GM12878 (cell line): Measurements from ENCODE around the gene TLK2. TPM values are rescaled to one million over a fixed set of nuclear protein-coding genes. Genes with fewer than 3 reads are reported as not detected.

Experiments
- ATAC-seq: fragments of 200-7000 bp; cut with Tn5 transposase; 3 replicates; pipeline ENCODE4 v1.9.1; 2020; ENCODE audit warnings: mild to moderate bottlenecking, moderate library complexity
- BruUV-seq: library from RNA; stranded (reverse); fragments of 400-500 nt; replicated peaks from 2 replicates; lab custom pipeline; 2021; lab: Mats Ljungman, UMichigan
- CTCF ChIA-PET: fragments of 300-600 bp; sonication (Branson Sonifier 250); formaldehyde crosslinking; extraction: SDS; loops from one replicate; lab custom pipeline; 2021; ENCODE audit warnings: inconsistent platforms; lab: Yijun Ruan, JAX
- POLR2A ChIA-PET: fragments of 350-600 bp; formaldehyde crosslinking; extraction: SDS; loops from one replicate; lab custom pipeline; 2021; ENCODE audit warnings: inconsistent platforms; lab: Charles Lee
- RAD21 ChIA-PET: fragments of 300-600 bp; sonication (Branson Sonifier 250); formaldehyde crosslinking; loops from one replicate; lab custom pipeline; 2023; ENCODE audit warnings: antibody characterized with exemption; ENCODE audit not compliant: unreplicated experiment; lab: Charles Lee
- SMC1A ChIA-PET: fragments of 300-600 bp; sonication (Branson Sonifier 250); formaldehyde crosslinking; loops from one replicate; lab custom pipeline; 2023; ENCODE audit not compliant: unreplicated experiment, uncharacterized antibody; lab: Charles Lee
- DNase-seq: peaks from one replicate; pipeline ENCODE4 v3.0.0-alpha.2; 2011; ENCODE audit warnings: low read depth, low spot score
- FAIRE-seq: peaks from 3 replicates; lab custom pipeline; 2011; peaks lifted over from hg19 to GRCh38; lab: Jason Lieb, UNC
- H2AFZ ChIP-seq: 2 replicates; pipeline ENCODE4 v1.6.0; 2011; ENCODE audit warnings: low read depth, low read length, control low read depth; ENCODE audit not compliant: control insufficient read depth
- H3K27ac ChIP-seq: 2 replicates; pipeline ENCODE4 v1.5.1; 2011; ENCODE audit warnings: control low read depth; ENCODE audit not compliant: control insufficient read depth, insufficient read depth
- H3K27me3 ChIP-seq, 2 experiments: replicated peaks in 1 of 2; 2 replicates each; pipeline versions ENCODE4 v1.6.0 to v1.6.1; 2011; ENCODE audit warnings: low read length in 1 of 2; ENCODE audit not compliant: control insufficient read depth in 2 of 2, insufficient read depth in 2 of 2
- H3K36me3 ChIP-seq, 2 experiments: 2 replicates each; pipeline ENCODE4 v1.5.1; 2011; ENCODE audit warnings: low read length in 1 of 2; ENCODE audit not compliant: control insufficient read depth in 2 of 2, insufficient read depth in 2 of 2
- H3K4me1 ChIP-seq: 2 replicates; pipeline ENCODE4 v1.6.1; 2011; ENCODE audit warnings: mild to moderate bottlenecking, low read length, moderate library complexity, mixed read lengths; ENCODE audit not compliant: control insufficient read depth, insufficient read depth
- H3K4me2 ChIP-seq: 2 replicates; pipeline ENCODE4 v1.6.0; 2011; ENCODE audit warnings: control low read depth; ENCODE audit not compliant: control insufficient read depth, insufficient read depth
- H3K4me3 ChIP-seq: fragments of 200-600 bp; sonication (generic); 2 replicates; pipeline ENCODE4 v1.5.1; 2016
- H3K79me2 ChIP-seq: 2 replicates; pipeline ENCODE4 v1.6.0; 2011; ENCODE audit warnings: low read length; ENCODE audit not compliant: control insufficient read depth, insufficient read depth
- H3K9ac ChIP-seq: 2 replicates; pipeline ENCODE4 v1.8.0; 2011; ENCODE audit warnings: low read length, control low read depth, mixed read lengths; ENCODE audit not compliant: control insufficient read depth, insufficient read depth
- H3K9me3 ChIP-seq: replicated peaks from 3 replicates; pipeline ENCODE4 v1.5.1; 2011; ENCODE audit warnings: mild to moderate bottlenecking, low read length; ENCODE audit not compliant: control insufficient read depth, insufficient read depth
- H4K20me1 ChIP-seq: 2 replicates; pipeline ENCODE4 v1.6.0; 2011; ENCODE audit not compliant: control insufficient read depth, insufficient read depth
- EED ChIP-seq: sonication (generic); IDR thresholded peaks from 2 replicates; pipeline ENCODE4 v1.6.1; 2016; ENCODE audit warnings: antibody characterized with exemption, low read depth
- EP300 ChIP-seq, 2 experiments: fragments of 150-350 bp in 1 of 2; IDR thresholded peaks; 2 replicates each; pipeline ENCODE4 v1.6.1; 2011 to 2012; ENCODE audit warnings: low read depth in 2 of 2, low read length in 2 of 2, borderline replicate concordance in 1 of 2, improper control_type of control experiment in 1 of 2, inconsistent platforms in 1 of 2; ENCODE audit not compliant: control insufficient read depth in 1 of 2
- HDAC2 ChIP-seq: fragments of 200-600 bp; sonication (generic); IDR thresholded peaks from 2 replicates; pipeline ENCODE4 v1.6.1; 2017
- IRF5 ChIP-seq: fragments of 450-650 bp; IDR thresholded peaks from 2 replicates; pipeline ENCODE4 v1.6.1; 2017; ENCODE audit warnings: borderline replicate concordance
- KAT2A ChIP-seq: conservative IDR thresholded peaks from 2 replicates; pipeline ENCODE4 v1.6.1; 2011; ENCODE audit warnings: low read depth, low read length; ENCODE audit not compliant: control insufficient read depth
- MAX ChIP-seq: IDR thresholded peaks from 2 replicates; pipeline ENCODE4 v1.6.1; 2012; ENCODE audit warnings: low read depth, low read length, improper control_type of control experiment
- MYB ChIP-seq: fragments of 150-350 bp; IDR thresholded peaks from 2 replicates; pipeline ENCODE4 v1.6.1; 2014; ENCODE audit warnings: mild to moderate bottlenecking, low read depth, low read length, borderline replicate concordance
- MYC ChIP-seq: IDR thresholded peaks from 2 replicates; pipeline ENCODE4 v1.6.1; 2011; ENCODE audit warnings: mild to moderate bottlenecking, low read length, moderate library complexity, inconsistent platforms; ENCODE audit not compliant: insufficient read depth, insufficient replicate concordance, insufficient read length, severe bottlenecking
- PBX3 ChIP-seq: IDR thresholded peaks from 2 replicates; pipeline ENCODE4 v1.6.1; 2011; ENCODE audit warnings: mild to moderate bottlenecking, low read depth, low read length, moderate library complexity; ENCODE audit not compliant: insufficient replicate concordance
- POLR2A ChIP-seq: IDR thresholded peaks from 2 replicates; pipeline ENCODE4 v1.6.1; 2011; ENCODE audit warnings: low read depth, mild to moderate bottlenecking, low read length
- RBBP5 ChIP-seq: fragments of 200-600 bp; sonication (generic); conservative IDR thresholded peaks from 2 replicates; pipeline ENCODE4 v1.6.1; 2016
- RELB ChIP-seq: fragments of 450-650 bp; IDR thresholded peaks from 2 replicates; pipeline ENCODE4 v1.6.1; 2017; ENCODE audit warnings: low read depth, mild to moderate bottlenecking, moderate library complexity
- SMARCA5 ChIP-seq: fragments of 450-650 bp; IDR thresholded peaks from 2 replicates; pipeline ENCODE4 v1.6.1; 2017; ENCODE audit warnings: mild to moderate bottlenecking
- SRF ChIP-seq, 2 experiments: IDR thresholded peaks; 2 replicates each; pipeline ENCODE4 v1.6.1; 2011; ENCODE audit warnings: low read depth in 2 of 2, low read length in 2 of 2, mild to moderate bottlenecking in 1 of 2, moderate library complexity in 1 of 2
- STAT1 ChIP-seq: fragments of 450-650 bp; conservative IDR thresholded peaks from 2 replicates; pipeline ENCODE4 v1.6.1; 2014; ENCODE audit warnings: antibody characterized with exemption, mild to moderate bottlenecking
- SUPT20H ChIP-seq: IDR thresholded peaks from 2 replicates; pipeline ENCODE4 v1.6.1; 2011; ENCODE audit warnings: low read depth, mild to moderate bottlenecking, low read length, moderate library complexity, borderline replicate concordance; ENCODE audit not compliant: control insufficient read depth
- TBL1XR1 ChIP-seq: IDR thresholded peaks from 2 replicates; pipeline ENCODE4 v1.6.1; 2012; ENCODE audit warnings: low read depth, low read length, improper control_type of control experiment
- ZNF24 ChIP-seq: fragments of 450-650 bp; IDR thresholded peaks from 2 replicates; pipeline ENCODE4 v1.6.1; 2017; ENCODE audit warnings: antibody characterized with exemption, mild to moderate bottlenecking
- ZNF274 ChIP-seq: IDR thresholded peaks from one replicate; pipeline ENCODE4 v1.8.0; 2011; ENCODE audit not compliant: insufficient read length, insufficient read depth
- WGBS: methylation state at CpG from one replicate; pipeline ENCODE4 v1.1.6; 2016; ENCODE audit warnings: low lambda C conversion rate; ENCODE audit not compliant: insufficient replicate concordance, insufficient coverage; ENCODE audit errors: missing lambda C conversion rate; 5-methylcytosine and 5-hydroxymethylcytosine counted together
- in situ Hi-C: fragments of 300-500 bp; cut with MboI; formaldehyde crosslinking; loops from 9 replicates; pipeline ENCODE4 v1.14.3; 2018; ENCODE audit warnings: mixed read lengths
- intact Hi-C: fragments of 100-400 bp; cut with micrococcal nuclease; formaldehyde crosslinking; loops from one replicate; pipeline ENCODE4 v1.14.2; 2022; ENCODE audit not compliant: unreplicated experiment
- polyA plus RNA-seq, 11 experiments: library from polyadenylated mRNA; depleted of rRNA in 4 of 11; unstranded in 6 of 11; stranded (reverse) in 5 of 11; fragments of >200 nt; fragmentation: Nextera tagmentation in 4 of 11; fragmentation: Illumina TruSeq in 1 of 11; extraction: Ambion mirVana in 4 of 11; extraction: Trizol in 1 of 11; gene quantifications; 1 replicate in 1 of 11; 2 replicates in 10 of 11; pipeline versions ENCODE4 v1.2.1 to v1.2.3, GENCODE V29; 2011 to 2016; ENCODE audit warnings: inconsistent platforms in 2 of 11, missing spikeins in 2 of 11, low read depth in 1 of 11
- total RNA-seq, 4 experiments: library from RNA; depleted of rRNA in 3 of 4; stranded (reverse); fragments of >200 nt in 3 of 4; fragmentation: Illumina TruSeq in 1 of 4; extraction: Trizol in 1 of 4; gene quantifications; 2 replicates each; pipeline versions ENCODE4 v1.2.1 to v1.2.3, GENCODE V29; 2013 to 2021

The TLK2 gene
- total and polyA plus RNA-seq, 10 of the 15 experiments (the other 5 are each of a cell fraction or from before 2014, with no cell fraction given): 12.1 to 51.2 (median 27.5) TPM

DNA sequence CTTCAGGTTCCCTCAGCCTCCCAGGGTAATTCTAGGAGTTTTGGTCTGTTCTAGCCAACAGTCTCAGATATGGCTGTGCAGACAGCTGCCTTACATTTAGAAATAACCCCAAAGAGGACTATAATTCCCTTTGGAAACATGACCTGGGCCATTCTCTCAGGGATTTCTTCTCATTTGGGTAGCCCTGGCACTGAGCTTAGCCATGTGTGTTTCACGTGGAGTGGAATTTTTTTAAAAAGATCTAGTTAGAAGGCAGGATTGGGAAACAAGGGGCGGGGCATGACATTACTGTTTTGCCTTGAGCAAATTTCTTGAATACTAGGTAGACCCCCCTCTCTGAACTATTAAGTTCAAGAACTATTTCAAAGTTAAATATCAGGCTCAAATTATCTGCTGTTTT lies 119.3 kb downstream of the TLK2 start:
- H3K9me3 ChIP-seq: no peaks in the 10 kb centered on the region; the same call in 1 of the 3 replicates
- H4K20me1 ChIP-seq: no peaks in the 10 kb centered on the region
- no peak for DNase-seq
- no peak overlapping the region for H3K27ac ChIP-seq
- SMC1A ChIA-PET: no interaction called here
- 100% methylated on average over 2 of the region's 2 CpGs for WGBS
- BruUV-seq: no TSS peak
- no peaks in the 10 kb centered on the region for H3K79me2 ChIP-seq
- H3K4me1 ChIP-seq: no peaks in the 10 kb centered on the region
- intact Hi-C loops (no loop called here), in situ Hi-C loops (no loop called here)
- no peak overlapping the region for H3K4me2 ChIP-seq
- no peaks in the 10 kb centered on the region for H3K27me3 ChIP-seq
- no peak overlapping the region for H2AFZ ChIP-seq
- TF ChIP-seq POLR2A (no peak), SMARCA5 (no peak), MYC (no peak), SRF (IDR thresholded peaks at IDR 0.05; ENCODE audit: low read depth in 2 of 2, low read length in 2 of 2) (no peak), TBL1XR1 (no peak), HDAC2 (no peak), KAT2A (no peak), MYB (no peak), RBBP5 (no peak), SUPT20H (no peak), RELB (no peak), ZNF274 (no peak), EP300 (IDR thresholded peaks at IDR 0.05; ENCODE audit: borderline replicate concordance in 1 of 2, control insufficient read depth in 1 of 2, low read depth in 2 of 2, low read length in 2 of 2) (no peak), ZNF24 (no peak), MAX (no peak), IRF5 (no peak), PBX3 (no peak), EED (no peak), STAT1 (no peak)
- TF ChIP-seq, all 136 proteins: peak for 0
- ChIA-PET POLR2A (no interaction called here), RAD21 (no interaction called here), CTCF (no interaction called here)
- H3K9ac ChIP-seq: no peak overlapping the region
- FAIRE-seq (no peak), ATAC-seq (no peak)
- H3K36me3 ChIP-seq: peaks cover 6 to 7% of the 10 kb centered on the region in 2 experiments
- H3K4me3 ChIP-seq: no peak overlapping the region
